ENCODE results near the gene CSPG5.
A peak's percentile ranks its signal among the peaks of the same experiment; 100 is the strongest.

Gene CSPG5, protein sequence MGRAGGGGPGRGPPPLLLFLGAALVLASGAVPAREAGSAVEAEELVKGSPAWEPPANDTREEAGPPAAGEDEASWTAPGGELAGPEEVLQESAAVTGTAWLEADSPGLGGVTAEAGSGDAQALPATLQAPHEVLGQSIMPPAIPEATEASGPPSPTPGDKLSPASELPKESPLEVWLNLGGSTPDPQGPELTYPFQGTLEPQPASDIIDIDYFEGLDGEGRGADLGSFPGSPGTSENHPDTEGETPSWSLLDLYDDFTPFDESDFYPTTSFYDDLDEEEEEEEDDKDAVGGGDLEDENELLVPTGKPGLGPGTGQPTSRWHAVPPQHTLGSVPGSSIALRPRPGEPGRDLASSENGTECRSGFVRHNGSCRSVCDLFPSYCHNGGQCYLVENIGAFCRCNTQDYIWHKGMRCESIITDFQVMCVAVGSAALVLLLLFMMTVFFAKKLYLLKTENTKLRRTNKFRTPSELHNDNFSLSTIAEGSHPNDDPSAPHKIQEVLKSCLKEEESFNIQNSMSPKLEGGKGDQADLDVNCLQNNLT

DNA sequence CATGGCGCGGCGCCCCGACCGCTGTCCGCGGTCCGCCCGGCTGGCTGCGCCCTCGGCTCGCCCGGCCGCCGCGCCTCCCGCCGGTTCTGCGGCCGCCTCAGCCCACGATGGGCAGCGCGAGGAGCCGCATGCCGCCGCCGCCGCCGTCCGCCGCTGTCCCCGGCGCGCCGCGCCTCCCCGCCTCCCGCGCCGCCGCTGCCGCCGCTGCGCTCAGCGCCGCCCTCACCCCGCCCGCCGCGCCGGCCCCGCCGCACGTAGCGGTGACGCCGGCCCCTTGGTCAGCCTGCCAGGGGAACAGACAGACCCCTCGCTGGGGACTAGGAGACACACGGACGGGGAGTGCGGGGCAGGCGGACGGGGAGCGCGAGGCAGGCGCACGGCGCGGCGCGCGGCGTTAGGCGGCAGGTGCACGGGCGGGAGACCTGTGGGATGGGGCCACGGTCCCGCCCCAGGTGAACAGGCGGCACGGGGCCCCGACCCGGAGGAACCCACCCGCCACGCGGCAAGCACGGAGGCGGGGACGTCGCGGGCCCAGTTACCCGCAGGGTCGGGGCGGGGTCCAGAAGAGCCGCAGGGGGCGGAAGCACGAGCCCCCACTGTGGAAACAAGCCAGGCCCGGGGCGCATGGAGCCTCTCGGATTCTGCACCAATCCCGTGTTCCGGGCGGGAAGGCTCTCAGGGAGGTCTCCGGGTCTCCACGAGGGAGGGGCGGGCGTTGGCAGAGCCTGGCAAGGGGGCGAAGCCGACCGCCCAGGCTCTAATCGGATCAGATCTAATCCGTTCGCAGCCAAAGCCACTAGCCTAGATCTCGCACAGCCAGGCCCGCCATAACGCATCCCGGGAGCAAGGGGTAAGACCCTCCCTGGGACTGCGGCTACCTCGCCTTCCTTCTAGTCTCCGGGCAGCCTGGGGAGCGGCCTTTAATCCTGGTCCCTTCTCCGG lies at the start of gene CSPG5:
TSS of gene CSPG5 (minus strand) at position 175 of the 942 bp plus-strand sequence. CDS start at position 3, 172 bp downstream.
- peak in 1 of 2 donors; percentile 26 for DNase-seq

DNA sequence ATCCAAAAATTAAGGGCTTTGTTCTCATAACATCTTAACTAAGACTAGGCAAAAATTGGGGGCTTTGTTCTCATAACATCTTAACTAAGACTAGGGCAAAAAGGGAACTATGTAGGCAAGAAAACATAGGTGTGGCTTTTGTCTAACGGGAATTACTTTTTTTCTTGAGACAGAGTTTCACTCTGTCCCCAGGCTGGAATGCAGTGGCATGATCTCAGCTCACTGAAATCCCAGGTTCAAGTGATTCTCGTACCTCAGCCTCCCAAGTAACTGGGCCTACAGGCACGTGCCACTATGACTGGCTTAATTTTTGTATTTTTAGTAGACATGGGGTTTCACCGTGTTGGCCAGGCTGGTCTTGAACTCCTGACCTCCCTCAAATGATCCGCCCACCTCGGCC lies 49.8 kb upstream of the CSPG5 start:
- no peak for DNase-seq

DNA sequence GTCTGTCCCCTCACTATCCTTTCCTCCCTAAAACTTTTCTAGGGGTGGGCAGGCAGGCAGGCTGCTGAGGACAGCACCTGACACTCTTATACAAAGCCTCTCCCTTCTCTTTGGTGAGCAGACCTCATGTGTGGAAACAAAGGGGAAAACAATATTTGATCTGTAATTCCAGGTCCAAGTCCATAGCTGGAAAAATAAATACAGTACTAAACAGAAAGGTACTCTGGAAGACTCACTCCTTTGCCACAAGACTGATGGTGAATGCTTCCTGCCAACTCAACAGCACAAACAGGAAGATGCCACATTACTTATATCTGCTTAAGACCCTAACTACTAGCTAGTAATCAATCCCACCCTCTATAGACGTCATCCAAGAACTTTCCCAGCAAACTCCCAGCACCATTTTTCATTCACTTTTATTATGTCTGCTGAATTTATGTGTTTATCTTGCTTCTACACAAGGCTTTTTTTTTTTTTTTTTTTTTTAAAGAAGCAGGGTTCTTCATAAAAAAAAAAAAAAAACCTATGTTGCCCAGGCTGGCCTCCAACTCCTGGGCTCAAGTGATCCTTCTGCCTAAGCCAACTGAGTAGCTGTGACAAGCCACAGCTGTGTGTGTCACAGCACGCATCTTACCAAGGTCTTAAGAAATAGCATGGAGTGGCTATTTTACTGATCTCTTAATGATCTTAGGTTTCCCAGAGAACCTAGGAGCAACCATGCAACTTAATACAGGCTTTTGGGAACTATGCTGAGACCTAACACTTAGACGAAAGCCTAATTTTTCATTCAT lies 44.2 kb upstream of the CSPG5 start:
- DNase-seq = no peak

DNA sequence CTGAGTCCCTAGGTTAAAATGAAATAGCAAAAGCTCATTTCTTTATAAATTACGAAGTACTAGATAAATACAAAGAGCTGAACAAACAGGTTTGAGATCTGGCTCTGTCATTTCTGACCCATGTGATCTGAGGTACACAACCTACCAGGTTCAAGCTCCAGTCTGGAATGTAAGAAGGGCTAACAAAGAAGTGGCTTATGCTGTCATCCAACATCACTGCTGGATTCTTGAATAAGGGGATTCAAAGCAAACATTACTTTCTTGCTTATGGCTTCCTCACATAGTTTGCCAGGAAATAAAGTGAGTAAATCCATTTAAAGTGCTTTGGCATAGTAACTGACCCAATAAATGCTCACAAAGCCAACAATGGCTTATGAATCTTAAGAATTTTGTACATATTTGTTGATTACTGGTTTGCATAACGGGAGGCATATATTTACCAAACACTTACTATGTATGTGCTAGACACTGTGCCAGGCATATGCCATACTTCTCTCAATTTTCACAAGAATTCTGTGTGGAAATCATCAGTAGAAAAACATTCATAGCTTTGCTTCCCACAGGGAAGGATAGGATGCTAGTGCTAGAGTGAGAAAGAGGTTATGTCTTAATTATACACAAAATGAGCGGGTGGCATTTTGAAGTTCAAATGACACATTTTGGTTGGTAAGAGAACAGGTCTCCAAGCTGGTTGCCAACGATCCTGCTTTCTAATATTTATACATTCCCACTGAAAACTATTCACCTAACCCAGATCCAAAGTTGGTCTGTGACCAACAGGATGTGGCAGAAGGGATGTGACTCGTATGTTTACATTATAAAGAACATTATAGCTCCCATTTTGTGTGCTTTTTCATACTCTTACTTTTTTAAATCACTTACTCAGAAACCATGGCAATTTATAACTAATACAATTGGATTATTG lies 38.7 kb upstream of the CSPG5 start:
- no peak for DNase-seq

DNA sequence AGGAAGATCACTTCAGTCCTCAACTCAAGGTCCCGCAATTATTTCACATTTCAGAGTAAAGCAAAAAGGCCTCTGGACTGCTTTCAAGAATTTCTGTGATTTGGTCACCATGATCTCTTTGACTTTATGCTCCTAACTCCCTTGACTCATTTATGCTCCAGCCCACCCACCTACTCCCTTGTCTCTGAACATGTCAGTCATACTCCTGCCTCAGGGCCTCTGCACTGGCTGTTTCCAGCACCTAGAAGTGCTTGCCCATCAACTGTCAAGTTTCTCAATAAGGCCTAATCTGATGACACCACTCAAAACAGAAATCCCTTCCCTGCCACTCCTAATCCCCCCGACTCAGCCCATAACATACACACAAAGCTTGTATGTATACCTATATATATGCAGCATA lies 36.1 kb upstream of the CSPG5 start:
- DNase-seq = no peak

DNA sequence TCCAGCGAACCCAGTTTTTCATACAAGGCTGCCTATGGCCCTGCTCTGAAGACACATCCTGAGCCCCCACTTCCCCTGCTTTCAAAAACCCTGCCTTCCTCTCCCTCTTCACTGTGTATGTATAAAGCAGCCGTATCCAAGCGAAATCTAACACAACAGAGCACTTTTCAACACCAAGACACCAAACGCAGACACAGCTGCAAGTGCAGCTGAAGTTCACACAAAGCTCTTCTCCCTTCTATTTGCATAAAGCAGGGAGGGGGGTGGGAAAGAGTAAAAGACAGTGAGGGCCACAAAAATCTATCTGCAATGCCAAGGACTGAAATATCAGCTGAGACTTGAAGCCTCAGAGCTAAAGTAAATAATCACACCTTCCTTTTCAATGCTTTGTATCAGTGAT lies 35.1 kb upstream of the CSPG5 start:
- no peak for DNase-seq

DNA sequence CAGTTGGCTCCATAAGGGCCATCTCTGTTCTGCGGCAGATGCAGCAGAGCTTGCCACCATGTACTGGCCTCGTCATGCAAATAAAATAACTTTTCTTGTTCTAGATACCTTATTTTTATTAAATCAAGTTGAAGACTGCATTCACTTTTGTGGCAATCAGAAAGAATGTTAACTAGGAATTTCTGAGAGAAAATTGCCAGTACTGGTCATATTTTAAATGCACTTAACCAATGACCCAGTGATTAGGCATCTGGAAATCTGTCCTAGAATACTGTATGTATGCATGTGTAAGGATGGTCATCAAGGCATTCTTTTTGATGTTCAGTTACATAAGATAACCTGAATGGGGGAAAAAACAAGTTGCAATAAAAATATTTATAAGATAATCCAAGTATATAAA lies 34.2 kb upstream of the CSPG5 start:
- DNase-seq = no peak

DNA sequence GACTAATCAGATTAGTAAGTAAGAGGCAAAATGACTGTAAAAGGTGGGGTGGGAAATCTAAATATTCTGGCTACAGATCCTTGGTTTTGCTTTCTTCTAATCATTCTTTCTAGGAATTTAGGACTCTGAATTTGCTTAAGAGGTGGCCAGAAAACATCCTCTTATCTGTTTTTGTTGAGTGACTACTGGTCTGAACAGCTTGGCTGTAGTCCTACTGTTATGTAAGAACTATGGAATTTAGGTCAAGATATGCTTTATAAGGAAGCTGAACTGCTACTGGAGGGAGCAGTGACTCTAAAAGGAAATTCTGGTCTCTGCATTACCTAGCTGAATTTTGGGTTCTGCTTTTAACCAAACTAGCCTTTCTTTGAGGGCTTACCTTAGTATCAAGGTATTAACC lies 33.5 kb upstream of the CSPG5 start:
- DNase-seq = no peak

DNA sequence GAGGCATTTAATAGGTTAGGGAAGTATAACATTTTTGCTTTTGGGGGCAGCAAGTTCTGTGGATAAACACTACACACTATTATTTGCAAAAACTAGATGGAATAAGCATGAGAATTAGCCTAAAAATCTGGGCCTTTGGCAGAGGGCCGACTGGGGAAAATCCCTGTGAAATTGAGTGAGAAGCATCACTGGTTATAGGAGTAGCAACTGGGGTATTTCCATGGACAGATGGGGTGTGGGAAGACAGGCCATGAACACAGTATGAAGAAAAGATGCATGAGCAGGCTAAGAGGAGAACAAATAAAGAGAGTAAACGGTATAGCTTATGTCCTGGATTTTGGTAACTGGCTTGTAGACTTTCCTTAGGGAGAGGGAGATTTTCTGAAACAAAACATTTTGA lies 32.9 kb upstream of the CSPG5 start:
- no peak for DNase-seq

DNA sequence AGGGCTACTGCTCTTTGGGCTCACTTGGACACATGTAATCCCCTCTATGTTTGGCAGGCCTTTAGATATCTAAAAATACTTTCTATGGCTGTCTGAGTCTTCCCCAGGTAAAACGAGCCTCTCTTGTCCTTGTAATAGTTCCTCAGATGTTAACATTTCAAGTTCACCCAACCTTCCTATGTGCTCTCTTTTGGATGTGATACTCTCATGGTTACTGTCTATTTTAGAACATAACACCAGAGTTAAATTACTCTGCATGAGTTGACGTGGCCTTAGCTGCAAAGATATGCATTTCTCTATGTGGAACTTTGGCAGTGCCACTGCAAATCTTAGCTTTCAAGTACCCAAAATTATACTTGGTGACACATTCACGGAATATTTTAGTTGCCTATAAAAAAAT lies 31.9 kb upstream of the CSPG5 start:
- DNase-seq = no peak

DNA sequence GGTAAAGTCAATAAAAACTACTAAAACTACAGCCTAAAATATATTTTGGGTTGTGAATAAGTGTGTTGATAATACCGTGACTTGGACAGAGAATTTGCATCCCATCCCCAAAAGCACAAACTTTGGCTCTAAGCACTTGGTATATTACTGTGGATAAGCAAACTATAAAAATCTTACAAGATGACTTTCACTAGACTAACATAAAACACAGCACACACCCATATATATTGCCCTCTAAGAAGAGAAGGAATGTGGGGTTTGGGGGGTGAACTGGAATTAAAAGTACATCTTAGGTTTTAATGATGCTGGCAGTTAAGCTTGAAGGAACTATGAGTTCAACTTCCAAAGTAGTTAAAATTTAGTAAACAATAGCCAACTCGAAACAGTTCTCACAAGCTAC lies 28.7 kb upstream of the CSPG5 start:
- DNase-seq = no peak

DNA sequence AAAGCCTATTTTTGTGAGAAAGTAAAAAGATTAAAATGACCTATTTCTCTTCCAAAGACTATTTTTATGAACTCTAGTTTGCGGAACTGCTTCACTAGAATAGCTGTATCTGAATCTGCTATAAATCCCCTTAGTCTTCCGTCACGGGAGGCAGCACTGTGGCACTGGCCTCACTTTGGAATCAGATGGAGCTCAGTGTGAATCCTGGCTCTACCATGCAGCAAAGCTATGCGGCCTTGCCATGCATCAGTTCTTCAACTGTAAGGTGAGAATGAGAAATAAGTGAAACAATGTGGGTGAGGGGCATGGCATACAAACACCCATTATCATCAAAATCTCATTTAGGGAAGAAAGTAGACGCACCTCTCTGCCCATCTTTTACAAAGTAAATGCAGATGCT lies 27.5 kb upstream of the CSPG5 start:
- DNase-seq = no peak

DNA sequence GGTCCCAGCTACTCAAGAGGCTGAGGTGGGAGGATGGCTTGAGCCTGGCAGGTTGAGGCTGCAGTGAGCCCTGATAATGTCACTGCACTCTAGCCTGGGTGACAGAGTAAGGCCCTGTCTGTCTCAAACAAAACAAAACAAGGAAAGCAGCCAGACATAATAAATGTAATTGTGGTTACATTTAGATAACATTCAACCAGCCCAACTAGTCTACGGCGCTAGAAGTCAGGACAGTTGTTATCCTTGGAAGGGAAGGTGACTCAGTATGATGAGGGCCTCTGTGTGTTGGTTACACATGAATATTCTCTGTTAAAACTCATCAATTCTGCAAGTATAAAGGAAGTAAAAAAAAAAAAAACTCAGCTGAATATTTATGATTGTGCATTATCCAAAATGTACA lies 27.0 kb upstream of the CSPG5 start:
- no peak for DNase-seq

DNA sequence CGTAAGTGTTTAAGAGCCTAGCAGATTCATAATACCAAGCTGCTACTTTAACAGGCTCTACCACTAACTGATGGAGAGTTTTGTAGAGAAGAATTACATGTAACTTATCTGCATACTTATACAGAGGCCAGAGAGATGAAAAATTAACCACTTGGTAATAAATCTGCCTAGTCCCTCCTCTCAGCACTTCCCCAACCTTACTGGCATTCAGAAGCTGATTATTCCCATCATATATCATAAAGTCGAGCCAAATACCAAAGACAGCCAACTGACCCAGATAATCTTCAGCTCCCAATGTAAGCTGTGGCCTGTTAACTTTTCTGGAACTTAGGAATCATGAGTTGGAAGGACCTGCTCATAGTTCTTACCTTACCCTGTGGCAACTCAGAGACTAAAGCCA lies 25.5 kb upstream of the CSPG5 start:
- no peak for DNase-seq

DNA sequence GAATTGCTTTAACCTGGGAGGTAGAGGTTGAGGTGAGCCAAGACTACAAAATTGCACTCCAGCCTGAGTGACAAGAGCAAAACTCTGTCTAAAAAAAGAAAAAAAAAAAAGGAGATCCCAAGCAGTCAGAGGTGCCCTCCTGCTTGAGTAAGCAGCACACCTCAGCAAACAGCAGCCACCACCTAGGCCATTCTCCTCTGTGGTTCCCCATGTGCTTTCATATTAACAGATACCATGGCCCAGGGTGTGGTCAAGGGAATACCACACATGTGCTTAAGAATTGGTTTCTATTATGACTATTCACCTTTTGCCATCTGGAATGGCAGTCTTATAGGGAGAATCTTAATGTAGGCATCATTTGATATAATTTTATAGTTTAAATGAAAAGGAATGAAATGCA lies 24.7 kb upstream of the CSPG5 start:
- DNase-seq = no peak

DNA sequence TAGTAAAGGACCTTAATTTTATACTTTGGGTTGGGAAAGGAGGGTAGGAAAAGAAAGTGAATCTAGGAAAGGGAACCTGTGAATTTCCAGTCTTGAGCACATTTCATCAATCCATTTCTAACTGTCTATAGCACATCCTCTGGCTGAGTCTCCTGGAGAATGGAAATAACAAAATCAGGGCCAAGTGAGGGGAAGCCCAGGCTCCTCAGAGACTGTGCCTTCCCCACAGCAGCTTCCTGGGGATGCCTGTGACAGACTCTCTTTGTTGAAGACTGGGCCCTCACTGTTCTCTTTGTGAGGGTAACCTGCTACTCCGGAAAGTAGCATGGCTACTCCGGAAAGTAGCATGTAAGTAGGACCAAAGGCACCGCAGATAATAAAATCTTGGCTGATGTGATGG lies 22.6 kb upstream of the CSPG5 start:
- no peak for DNase-seq

DNA sequence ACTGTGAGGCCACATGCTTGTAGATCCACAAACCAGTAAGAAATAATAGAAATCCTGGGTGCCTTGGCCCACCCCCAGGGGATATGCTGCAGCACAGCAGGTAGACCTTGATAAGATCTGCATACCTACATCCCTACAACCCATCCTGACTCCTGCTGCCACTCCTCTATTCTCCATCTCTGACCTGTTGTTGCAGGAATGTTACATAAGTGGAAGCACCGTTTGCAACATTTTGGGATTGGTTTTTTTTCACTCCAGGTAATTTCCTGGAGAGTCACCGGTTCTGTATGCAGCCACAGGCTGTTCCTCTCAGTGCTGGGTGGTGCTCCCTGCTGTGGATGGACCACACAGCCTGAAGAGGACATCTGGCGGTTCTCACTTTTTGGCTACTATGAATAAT lies 16.1 kb upstream of the CSPG5 start:
- no peak for DNase-seq

DNA sequence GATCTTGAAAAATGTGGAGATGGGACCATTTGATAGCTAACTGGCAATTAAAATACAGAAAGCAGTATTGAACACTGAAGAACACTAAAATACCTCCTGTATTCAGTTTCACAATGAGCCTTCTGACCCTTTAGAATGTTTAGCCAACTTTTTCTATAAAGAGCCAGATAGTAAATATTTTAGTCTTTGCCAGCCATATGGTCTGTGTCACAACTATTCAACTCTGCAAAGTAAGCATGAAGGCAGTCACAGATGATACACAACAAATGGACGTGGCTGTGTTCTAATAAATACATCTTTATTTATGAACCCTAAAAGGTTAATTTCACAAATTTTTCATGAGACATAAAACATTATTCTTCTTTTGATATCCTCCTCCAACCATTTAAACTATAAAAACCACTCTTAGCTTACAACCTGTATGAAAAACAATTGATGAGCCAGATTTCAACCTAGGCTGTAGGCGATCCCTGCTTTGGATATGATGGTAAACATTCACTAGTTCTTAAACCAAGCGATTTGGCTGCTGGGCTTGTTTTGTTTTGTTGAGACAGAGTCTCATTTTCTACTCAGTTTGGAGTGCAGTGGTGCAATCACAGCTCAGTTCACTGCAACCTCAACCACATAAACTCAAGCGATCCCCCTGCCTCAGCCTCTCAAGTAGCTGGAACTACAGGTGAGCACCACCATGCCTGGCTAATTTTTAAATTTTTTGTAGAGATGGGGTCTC lies 13.6 kb upstream of the CSPG5 start:
- no peak for DNase-seq

DNA sequence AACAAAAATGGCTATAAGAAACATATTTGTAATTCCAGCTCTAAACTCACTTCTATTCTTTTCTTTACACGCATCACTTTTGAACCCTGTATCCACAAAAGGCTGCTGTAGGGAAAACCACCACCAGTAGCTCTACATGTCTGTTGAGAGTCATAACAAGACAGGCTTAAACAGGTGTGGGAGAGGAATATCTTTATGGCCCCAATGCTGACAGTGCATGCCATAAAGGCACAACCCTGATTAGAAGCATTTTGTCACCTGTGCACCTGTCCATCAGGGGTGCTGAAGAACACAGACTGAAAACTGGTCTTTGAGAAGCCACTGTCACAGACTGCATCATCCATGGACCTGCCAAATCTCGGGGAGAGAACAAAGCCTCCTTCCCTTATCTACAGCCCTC lies 11.6 kb upstream of the CSPG5 start:
- no peak for DNase-seq

DNA sequence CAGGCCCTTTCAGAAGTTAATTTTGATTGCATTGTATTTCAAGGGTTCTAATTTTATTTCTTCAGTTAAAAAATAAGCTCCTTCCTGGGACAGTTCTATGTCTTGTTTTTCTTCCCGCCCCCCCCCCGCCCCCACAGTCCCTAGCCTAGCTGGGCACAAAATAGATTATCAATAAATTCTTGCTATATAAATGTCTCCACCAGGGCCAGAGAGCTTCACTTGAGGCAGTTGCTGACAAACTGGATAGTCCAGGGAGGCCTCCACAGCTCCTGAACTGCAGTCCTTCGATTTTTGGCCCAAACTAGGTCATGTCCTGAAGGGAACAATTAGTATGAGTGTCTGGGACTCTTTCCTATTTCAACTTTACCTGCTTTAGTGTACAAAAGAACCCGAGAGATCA lies 9.9 kb upstream of the CSPG5 start:
- no peak for DNase-seq

DNA sequence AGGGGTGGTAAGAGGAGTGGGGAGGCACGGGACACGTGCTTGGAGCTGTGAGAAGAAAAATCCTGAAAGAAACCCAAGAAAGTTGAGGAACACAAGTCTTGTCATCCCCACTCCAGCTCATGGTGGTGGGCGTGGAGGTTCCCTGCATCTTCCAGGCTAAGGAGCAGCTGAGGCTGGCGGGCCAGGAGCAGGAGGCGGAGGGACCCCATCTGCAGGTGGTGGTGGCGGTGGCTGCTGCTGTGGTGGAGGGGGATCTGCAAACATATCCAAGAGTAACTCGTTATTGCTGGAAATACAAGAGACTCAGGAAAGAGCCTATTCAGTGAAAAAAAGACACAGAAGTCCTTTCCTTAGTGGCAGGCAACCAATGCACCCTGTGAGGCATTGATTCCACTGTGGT lies 9.4 kb upstream of the CSPG5 start:
- no peak for DNase-seq

All from CD4-positive, alpha-beta T cell treated with Interleukin-4 for 1 hour (primary cell).